ENCODE results near the gene TCF25. TPM values are rescaled to one million over a fixed set of nuclear protein-coding genes. Genes with fewer than 3 reads are reported as not detected.
"Not testable (repeated sequence)": the region's sequence is repeated elsewhere in the genome, so short reads cannot be mapped to it uniquely, and the experiment has no call there.

TCF25 gene
- total RNA-seq, 1 experiment from 2014 or later = 155 TPM

DNA sequence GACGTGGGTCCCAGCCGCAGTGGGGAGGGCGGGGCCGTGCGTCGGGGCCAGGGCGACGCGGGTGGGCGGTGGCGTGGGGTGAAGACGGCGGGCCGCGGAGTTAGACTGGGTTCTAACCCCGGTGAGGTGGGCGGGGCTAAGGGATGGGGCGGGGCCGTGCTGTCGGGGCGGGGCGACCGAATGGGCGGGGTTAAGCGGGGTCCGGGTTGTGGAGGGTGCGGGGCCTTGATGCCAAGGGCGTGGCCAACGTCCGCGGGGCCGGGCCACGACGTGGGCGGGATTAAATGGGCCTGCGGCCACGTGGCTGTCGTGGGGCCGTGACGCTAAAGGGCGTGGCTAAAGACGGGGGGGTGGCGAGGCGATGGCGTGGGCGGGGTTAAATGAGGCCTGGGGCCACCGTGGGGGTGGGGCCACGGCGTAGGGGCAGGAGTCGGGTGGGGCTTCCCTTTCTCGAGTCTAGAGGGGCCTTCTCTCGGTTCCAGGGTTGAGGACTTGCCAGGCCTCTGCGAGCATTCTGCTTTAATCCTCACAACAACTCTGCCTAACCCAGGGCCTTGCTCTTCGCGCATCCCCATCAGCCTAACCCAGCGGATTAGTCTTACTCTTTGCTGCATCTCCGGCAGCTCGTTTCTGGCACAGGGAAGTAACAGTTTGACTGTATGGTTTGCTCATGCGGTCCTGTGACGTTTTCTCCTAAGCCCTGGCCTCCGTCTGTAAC lies 739 bp downstream of the TCF25 start:
- Mint-ChIP-seq H3K4me3 (peak overlapping the region; percentile 82), H3K4me1 (no peaks in the 10 kb centered on the region), H3K36me3 (peaks cover 31% of the 10 kb centered on the region), H3K9me3 (peaks cover 8% of the 10 kb centered on the region), H3K27me3 (ENCODE audit: low read depth) (peaks cover 4% of the 10 kb centered on the region; the same call in 1 of the 2 replicates), H3K27ac (peak overlapping the region; percentile 95)
- POLR2A ChIA-PET = interaction anchor here (0.6 to 1.2 kb wide), 6 partner anchors 20 to 1079 kb away, joined by 3 to 8 read pairs (median 5); no protein-coding TSS in a partner anchor
- peak; percentile 95 for DNase-seq (ENCODE audit: low spot score)
- TF ChIP-seq, protein P1, sequence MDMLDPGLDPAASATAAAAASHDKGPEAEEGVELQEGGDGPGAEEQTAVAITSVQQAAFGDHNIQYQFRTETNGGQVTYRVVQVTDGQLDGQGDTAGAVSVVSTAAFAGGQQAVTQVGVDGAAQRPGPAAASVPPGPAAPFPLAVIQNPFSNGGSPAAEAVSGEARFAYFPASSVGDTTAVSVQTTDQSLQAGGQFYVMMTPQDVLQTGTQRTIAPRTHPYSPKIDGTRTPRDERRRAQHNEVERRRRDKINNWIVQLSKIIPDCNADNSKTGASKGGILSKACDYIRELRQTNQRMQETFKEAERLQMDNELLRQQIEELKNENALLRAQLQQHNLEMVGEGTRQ (CRISPR knock-in tag; IDR thresholded peaks at IDR 0.05) = peak; percentile 91
- TF ChIP-seq NR3C1 (CRISPR knock-in tag; conservative IDR thresholded peaks at IDR 0.05; ENCODE audit: low read depth) (no peak), ELF4 (CRISPR knock-in tag; IDR thresholded peaks at IDR 0.05; ENCODE audit: low read depth) (no peak), SP1 (CRISPR knock-in tag; conservative IDR thresholded peaks at IDR 0.05) (peak; percentile 93), GABPB1 (CRISPR knock-in tag; IDR thresholded peaks at IDR 0.05) (no peak)
- TF ChIP-seq, protein P2, sequence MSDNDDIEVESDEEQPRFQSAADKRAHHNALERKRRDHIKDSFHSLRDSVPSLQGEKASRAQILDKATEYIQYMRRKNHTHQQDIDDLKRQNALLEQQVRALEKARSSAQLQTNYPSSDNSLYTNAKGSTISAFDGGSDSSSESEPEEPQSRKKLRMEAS (CRISPR knock-in tag; IDR thresholded peaks at IDR 0.05) = peak; percentile 31; the same call in 1 of the 2 replicates
- TF ChIP-seq, protein P3, sequence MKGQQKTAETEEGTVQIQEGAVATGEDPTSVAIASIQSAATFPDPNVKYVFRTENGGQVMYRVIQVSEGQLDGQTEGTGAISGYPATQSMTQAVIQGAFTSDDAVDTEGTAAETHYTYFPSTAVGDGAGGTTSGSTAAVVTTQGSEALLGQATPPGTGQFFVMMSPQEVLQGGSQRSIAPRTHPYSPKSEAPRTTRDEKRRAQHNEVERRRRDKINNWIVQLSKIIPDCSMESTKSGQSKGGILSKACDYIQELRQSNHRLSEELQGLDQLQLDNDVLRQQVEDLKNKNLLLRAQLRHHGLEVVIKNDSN (CRISPR knock-in tag; IDR thresholded peaks at IDR 0.05) = peak; percentile 87
- TF ChIP-seq, protein P4, sequence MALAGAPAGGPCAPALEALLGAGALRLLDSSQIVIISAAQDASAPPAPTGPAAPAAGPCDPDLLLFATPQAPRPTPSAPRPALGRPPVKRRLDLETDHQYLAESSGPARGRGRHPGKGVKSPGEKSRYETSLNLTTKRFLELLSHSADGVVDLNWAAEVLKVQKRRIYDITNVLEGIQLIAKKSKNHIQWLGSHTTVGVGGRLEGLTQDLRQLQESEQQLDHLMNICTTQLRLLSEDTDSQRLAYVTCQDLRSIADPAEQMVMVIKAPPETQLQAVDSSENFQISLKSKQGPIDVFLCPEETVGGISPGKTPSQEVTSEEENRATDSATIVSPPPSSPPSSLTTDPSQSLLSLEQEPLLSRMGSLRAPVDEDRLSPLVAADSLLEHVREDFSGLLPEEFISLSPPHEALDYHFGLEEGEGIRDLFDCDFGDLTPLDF (CRISPR knock-in tag; IDR thresholded peaks at IDR 0.05) = no peak
- CTCF ChIA-PET = interaction anchor here (0.8 to 1.4 kb wide), 8 partner anchors 11 to 1137 kb away, joined by 3 to 19 read pairs (median 4); partner anchors contain the start of gene TUBB3
- peak; percentile 88 for ATAC-seq

DNA sequence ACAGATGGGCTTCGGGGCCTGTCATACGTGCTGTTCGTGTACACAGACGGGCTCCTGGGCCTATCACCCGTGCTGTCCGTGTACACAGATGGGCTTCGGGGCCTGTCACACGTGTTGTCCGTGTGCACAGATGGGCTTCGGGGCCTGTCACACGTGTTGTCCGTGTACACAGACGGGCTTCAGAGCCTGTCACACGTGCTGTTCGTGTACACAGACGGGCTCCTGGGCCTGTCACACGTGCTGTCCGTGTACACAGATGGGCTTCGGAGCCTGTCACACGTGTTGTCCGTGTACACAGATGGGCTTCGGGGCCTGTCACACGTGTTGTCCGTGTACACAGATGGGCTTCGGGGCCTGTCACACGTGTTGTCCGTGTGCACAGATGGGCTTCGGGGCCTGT lies 5.7 kb downstream of the TCF25 start:
- ATAC-seq; H3K4me3 Mint-ChIP-seq; H3K27ac Mint-ChIP-seq; CTCF ChIA-PET; H3K9me3 Mint-ChIP-seq; DNase-seq (ENCODE audit: low spot score); H3K4me1 Mint-ChIP-seq; POLR2A ChIA-PET; H3K27me3 Mint-ChIP-seq (ENCODE audit: low read depth): not testable (repeated sequence)
- peaks cover 54% of the 10 kb centered on the region for H3K36me3 Mint-ChIP-seq

DNA sequence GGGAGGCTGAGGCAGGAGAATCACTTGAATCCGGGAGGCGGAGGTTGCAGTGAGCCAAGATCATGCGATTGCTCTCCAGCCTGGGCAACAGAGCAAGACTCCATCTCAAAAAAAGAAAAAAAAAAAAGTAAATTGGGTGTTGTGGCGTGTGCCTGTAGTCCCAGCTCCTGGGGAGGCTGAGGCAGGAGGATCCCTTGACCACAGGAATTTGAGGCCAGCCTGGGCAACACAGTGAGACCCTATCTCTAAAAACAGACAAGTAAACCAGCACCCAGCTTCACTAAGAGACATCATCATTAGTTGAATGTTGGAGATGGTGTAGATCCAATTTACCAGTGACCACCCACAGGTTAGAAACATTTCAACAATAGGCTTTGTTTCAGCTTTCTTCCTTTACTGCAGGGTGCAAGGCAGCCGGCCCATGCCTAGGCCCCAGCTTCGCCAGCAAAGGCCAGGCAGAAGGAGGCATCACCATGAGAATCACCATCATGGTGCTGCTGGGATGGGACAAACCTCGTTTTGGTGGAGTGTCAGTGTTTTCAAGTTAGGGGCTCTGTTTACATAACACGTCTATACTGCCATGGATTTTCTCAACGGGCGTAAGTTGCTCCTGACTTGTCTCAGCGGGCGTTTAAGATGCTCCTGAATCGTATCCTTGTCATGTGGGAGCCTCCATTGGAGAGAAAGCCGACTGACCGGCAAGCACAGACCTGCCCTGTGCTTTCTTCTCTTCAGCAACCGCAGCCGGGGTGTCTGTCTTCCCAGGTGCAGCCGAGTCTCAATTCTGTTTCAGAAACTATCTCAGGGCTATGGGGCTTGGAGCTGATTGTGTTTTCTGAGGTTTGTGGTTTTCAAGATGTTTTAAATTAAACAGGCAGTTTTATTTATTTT lies 7.3 kb downstream of the TCF25 start:
- CTCF ChIA-PET = interaction anchor here (1.3 kb wide), 1 partner anchor 30 kb away, joined by 3 read pairs; no protein-coding TSS in a partner anchor
- Mint-ChIP-seq H3K27me3 (ENCODE audit: low read depth) (no peaks in the 10 kb centered on the region), H3K4me1 (no peaks in the 10 kb centered on the region), H3K36me3 (peaks cover 54% of the 10 kb centered on the region), H3K4me3 (no peak overlapping the region), H3K27ac (peak overlapping the region; percentile 86; the same call in 1 of the 2 replicates), H3K9me3 (no peaks in the 10 kb centered on the region)
- DNase-seq (ENCODE audit: low spot score) (no peak), ATAC-seq (no peak)
- TF ChIP-seq ZNF121 (CRISPR knock-in tag; IDR thresholded peaks at IDR 0.05) (peak; percentile 90), GABPB1 (CRISPR knock-in tag; IDR thresholded peaks at IDR 0.05) (no peak), IRF2 (CRISPR knock-in tag; IDR thresholded peaks at IDR 0.05; ENCODE audit: borderline replicate concordance, low read depth) (no peak)
- POLR2A ChIA-PET = no interaction called here

DNA sequence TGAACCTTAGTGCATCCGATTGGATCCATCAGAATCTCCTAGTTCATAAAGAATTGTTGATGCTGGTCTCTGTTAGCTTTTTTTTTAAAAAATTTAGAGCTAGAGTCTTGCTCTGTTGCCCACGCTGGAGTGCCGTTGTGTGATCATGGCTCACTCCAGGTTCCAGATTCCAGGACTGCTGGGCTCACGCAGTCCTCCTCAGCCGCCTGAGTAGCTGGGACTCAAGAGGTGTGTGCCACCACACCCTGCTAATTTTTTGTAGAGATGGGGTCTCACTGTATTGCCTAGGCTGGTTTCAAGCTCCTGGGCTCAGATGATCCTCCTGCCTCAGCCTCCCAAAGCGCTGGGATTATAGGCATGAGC lies 8.0 kb downstream of the TCF25 start:
- ATAC-seq = no peak
- no peaks in the 10 kb centered on the region for H3K27me3 Mint-ChIP-seq (ENCODE audit: low read depth)
- peaks cover 53% of the 10 kb centered on the region for H3K36me3 Mint-ChIP-seq
- POLR2A ChIA-PET = no interaction called here
- H3K4me1 Mint-ChIP-seq = no peaks in the 10 kb centered on the region
- no peak for DNase-seq (ENCODE audit: low spot score)
- H3K9me3 Mint-ChIP-seq = no peaks in the 10 kb centered on the region
- H3K4me3 Mint-ChIP-seq = no peak overlapping the region
- CTCF ChIA-PET = interaction anchor here (1.3 kb wide), 1 partner anchor 29 kb away, joined by 3 read pairs; no protein-coding TSS in a partner anchor
- H3K27ac Mint-ChIP-seq = no peak overlapping the region
- TF ChIP-seq PRRX2 (CRISPR knock-in tag; IDR thresholded peaks at IDR 0.05) = no peak
- TF ChIP-seq RORB (CRISPR knock-in tag; IDR thresholded peaks at IDR 0.05) = no peak
- no peak for TF ChIP-seq ZNF232 (CRISPR knock-in tag; IDR thresholded peaks at IDR 0.05)
- TF ChIP-seq, protein P5, sequence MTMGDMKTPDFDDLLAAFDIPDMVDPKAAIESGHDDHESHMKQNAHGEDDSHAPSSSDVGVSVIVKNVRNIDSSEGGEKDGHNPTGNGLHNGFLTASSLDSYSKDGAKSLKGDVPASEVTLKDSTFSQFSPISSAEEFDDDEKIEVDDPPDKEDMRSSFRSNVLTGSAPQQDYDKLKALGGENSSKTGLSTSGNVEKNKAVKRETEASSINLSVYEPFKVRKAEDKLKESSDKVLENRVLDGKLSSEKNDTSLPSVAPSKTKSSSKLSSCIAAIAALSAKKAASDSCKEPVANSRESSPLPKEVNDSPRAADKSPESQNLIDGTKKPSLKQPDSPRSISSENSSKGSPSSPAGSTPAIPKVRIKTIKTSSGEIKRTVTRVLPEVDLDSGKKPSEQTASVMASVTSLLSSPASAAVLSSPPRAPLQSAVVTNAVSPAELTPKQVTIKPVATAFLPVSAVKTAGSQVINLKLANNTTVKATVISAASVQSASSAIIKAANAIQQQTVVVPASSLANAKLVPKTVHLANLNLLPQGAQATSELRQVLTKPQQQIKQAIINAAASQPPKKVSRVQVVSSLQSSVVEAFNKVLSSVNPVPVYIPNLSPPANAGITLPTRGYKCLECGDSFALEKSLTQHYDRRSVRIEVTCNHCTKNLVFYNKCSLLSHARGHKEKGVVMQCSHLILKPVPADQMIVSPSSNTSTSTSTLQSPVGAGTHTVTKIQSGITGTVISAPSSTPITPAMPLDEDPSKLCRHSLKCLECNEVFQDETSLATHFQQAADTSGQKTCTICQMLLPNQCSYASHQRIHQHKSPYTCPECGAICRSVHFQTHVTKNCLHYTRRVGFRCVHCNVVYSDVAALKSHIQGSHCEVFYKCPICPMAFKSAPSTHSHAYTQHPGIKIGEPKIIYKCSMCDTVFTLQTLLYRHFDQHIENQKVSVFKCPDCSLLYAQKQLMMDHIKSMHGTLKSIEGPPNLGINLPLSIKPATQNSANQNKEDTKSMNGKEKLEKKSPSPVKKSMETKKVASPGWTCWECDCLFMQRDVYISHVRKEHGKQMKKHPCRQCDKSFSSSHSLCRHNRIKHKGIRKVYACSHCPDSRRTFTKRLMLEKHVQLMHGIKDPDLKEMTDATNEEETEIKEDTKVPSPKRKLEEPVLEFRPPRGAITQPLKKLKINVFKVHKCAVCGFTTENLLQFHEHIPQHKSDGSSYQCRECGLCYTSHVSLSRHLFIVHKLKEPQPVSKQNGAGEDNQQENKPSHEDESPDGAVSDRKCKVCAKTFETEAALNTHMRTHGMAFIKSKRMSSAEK (CRISPR knock-in tag; IDR thresholded peaks at IDR 0.05; ENCODE audit: borderline replicate concordance) = no peak
- TF ChIP-seq, protein P2 (CRISPR knock-in tag; IDR thresholded peaks at IDR 0.05) = no peak
- TF ChIP-seq, protein P6, sequence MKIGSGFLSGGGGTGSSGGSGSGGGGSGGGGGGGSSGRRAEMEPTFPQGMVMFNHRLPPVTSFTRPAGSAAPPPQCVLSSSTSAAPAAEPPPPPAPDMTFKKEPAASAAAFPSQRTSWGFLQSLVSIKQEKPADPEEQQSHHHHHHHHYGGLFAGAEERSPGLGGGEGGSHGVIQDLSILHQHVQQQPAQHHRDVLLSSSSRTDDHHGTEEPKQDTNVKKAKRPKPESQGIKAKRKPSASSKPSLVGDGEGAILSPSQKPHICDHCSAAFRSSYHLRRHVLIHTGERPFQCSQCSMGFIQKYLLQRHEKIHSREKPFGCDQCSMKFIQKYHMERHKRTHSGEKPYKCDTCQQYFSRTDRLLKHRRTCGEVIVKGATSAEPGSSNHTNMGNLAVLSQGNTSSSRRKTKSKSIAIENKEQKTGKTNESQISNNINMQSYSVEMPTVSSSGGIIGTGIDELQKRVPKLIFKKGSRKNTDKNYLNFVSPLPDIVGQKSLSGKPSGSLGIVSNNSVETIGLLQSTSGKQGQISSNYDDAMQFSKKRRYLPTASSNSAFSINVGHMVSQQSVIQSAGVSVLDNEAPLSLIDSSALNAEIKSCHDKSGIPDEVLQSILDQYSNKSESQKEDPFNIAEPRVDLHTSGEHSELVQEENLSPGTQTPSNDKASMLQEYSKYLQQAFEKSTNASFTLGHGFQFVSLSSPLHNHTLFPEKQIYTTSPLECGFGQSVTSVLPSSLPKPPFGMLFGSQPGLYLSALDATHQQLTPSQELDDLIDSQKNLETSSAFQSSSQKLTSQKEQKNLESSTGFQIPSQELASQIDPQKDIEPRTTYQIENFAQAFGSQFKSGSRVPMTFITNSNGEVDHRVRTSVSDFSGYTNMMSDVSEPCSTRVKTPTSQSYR (CRISPR knock-in tag; IDR thresholded peaks at IDR 0.05) = no peak
